ENCODE data around the gene IFNL2. TPM values are rescaled to one million over a fixed set of nuclear protein-coding genes. Genes with fewer than 3 reads are reported as not detected.
"Not testable (repeated sequence)": the region's sequence is repeated elsewhere in the genome, so short reads cannot be mapped to it uniquely, and the experiment has no call there.

IFNL2 gene
- total and polyA plus RNA-seq, 4 donors: not detected

DNA sequence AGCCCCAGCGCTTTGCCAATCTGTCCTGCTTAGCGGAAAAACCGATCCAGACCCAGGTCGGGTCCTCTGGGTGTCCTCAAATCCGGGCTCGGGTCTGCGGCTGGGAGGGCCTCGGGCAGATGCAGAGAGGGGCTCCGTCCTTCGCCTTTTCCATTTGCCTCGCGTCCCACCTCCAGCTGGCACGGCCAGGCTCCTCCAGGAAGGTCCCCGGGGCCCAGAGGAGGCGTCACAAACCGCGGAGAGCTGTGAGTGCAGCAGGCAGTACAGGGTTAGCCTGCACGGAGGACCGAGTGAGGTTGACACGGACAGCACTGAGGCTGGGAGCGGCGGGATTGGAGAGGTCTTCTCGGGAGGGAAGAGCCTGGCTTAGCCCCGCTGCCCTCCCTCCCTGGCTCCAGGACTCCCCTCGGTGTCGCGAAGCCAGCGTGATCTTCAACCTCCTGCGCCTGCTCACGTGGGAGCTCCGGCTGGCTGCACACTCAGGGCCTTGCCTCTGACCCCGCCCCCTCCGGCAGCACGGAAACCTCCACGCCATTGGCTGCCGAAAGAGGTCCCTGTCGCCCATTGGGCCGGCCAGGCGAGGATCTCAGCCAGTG lies 2.8 kb upstream of the IFNL2 start:
- H3K36me3 ChIP-seq (ENCODE audit: control insufficient read depth, insufficient read depth, low read length): no peaks in the 10 kb centered on the region
- 19% methylated on average over 39 of the region's 39 CpGs for WGBS (ENCODE audit: insufficient coverage)
- H3K27me3 ChIP-seq (ENCODE audit: control insufficient read depth, insufficient read depth, low read length): peaks cover 39% of the 10 kb centered on the region
- DNase-seq (ENCODE audit: low read depth in 4 of 6, low spot score in 6 of 6): peak in 1 of 6 donors; percentile 66
- H3K4me1 ChIP-seq (ENCODE audit: control insufficient read depth, insufficient read depth, low read length): peaks cover 18% of the 10 kb centered on the region
- no peaks in the 10 kb centered on the region for H3K9me3 ChIP-seq (ENCODE audit: control insufficient read depth, insufficient read depth, low read length)
- no peak overlapping the region for H3K27ac ChIP-seq (ENCODE audit: low read depth, low read length)
- no peak overlapping the region for H3K4me3 ChIP-seq (ENCODE audit: low read depth, low read length)

DNA sequence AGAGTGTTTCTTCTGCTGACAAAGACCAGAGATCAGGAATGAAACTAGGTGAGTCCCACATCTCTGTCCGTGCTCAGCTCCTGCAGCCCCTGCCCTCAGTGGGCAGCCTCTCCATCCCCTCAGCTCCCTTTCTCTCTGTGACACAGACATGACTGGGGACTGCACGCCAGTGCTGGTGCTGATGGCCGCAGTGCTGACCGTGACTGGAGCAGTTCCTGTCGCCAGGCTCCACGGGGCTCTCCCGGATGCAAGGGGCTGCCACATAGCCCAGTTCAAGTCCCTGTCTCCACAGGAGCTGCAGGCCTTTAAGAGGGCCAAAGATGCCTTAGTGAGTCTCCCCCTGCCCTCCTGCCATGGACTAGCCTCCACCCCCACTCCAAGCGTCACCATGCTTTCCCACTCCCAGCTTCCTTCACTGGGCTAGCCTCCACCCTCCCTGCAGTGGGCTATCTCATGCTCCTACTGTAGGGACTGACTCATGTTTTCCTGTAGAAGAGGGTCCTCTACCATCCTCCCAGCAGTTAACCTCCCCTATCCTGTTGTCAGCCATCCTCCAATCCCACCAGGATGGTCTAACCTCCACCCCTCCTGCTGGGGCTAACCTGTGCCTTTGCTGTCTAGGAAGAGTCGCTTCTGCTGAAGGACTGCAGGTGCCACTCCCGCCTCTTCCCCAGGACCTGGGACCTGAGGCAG lies 481 bp downstream of the IFNL2 start:
- 71% methylated on average over 5 of the region's 10 CpGs for WGBS (ENCODE audit: insufficient coverage)
- H3K4me3 ChIP-seq (ENCODE audit: low read depth, low read length); H3K36me3 ChIP-seq (ENCODE audit: control insufficient read depth, insufficient read depth, low read length); DNase-seq (ENCODE audit: low read depth in 4 of 6, low spot score in 6 of 6); H3K27ac ChIP-seq (ENCODE audit: low read depth, low read length); H3K9me3 ChIP-seq (ENCODE audit: control insufficient read depth, insufficient read depth, low read length): not testable (repeated sequence)
- Histone ChIP-seq H3K27me3 (ENCODE audit: control insufficient read depth, insufficient read depth, low read length) (peaks cover 20% of the 10 kb centered on the region), H3K4me1 (ENCODE audit: control insufficient read depth, insufficient read depth, low read length) (peaks cover 17% of the 10 kb centered on the region)

DNA sequence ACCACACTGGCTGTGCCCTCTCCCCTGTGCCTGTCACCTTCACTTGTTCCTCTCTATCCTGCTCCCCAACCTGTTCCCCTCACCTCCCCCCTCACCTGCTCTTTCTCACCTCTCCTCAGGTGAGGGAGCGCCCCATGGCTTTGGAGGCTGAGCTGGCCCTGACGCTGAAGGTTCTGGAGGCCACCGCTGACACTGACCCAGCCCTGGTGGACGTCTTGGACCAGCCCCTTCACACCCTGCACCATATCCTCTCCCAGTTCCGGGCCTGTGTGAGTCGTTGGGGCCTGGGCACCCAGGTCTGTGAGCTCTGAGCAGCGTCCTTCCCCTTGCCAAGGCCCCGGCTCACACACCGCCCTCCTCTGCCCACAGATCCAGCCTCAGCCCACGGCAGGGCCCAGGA lies 1.2 kb downstream of the IFNL2 start:
- H3K9me3 ChIP-seq (ENCODE audit: control insufficient read depth, insufficient read depth, low read length); H3K4me3 ChIP-seq (ENCODE audit: low read depth, low read length); DNase-seq (ENCODE audit: low read depth in 4 of 6, low spot score in 6 of 6); H3K27ac ChIP-seq (ENCODE audit: low read depth, low read length); H3K36me3 ChIP-seq (ENCODE audit: control insufficient read depth, insufficient read depth, low read length): not testable (repeated sequence)
- H3K27me3 ChIP-seq (ENCODE audit: control insufficient read depth, insufficient read depth, low read length): peaks cover 13% of the 10 kb centered on the region
- peaks cover 12% of the 10 kb centered on the region for H3K4me1 ChIP-seq (ENCODE audit: control insufficient read depth, insufficient read depth, low read length)
- 73% methylated on average over 5 of the region's 10 CpGs for WGBS (ENCODE audit: insufficient coverage)

DNA sequence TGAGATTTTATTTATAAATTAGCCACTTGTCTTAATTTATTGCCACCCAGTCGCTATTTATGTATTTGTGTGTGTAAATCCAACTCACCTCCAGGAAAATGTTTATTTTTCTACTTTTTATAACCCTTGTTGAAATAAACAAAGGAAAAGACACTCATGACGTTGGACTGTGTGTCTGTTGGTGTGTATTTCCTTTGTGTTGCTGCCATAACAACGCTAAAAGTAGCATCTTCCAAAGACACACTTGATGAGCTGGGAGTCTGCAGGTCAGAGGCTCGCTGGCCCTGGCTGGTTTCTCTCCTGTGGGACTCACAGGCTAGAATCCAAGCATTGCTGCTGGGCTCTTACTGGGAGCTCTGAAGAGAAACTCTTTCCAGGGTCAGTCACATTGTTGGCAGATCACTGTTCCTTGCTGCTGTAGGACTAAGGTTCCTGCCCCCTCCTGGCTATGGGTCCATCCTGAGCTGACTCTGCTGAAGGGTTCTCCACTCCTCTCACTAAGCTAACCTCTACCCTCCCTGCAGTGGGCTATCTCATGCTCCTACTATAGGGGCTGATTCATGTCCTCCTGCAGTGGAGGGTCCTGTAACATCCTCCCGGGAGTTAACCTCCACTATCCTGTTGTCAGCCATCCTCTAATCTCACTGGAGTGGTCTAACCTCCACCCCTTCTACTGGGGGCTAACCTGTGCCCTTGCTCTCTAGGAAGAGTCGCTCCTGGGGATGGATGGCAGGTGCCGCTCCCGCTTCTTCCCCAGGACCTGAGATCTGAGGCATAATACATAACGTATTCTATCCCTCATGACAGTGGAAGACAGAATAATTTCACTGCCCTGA lies 2.1 kb downstream of the IFNL2 start:
- Histone ChIP-seq H3K27me3 (ENCODE audit: control insufficient read depth, insufficient read depth, low read length) (peaks cover 5% of the 10 kb centered on the region), H3K9me3 (ENCODE audit: control insufficient read depth, insufficient read depth, low read length) (no peaks in the 10 kb centered on the region), H3K36me3 (ENCODE audit: control insufficient read depth, insufficient read depth, low read length) (no peaks in the 10 kb centered on the region), H3K27ac (ENCODE audit: low read depth, low read length) (no peak overlapping the region), H3K4me3 (ENCODE audit: low read depth, low read length) (no peak overlapping the region), H3K4me1 (ENCODE audit: control insufficient read depth, insufficient read depth, low read length) (peaks cover 4% of the 10 kb centered on the region)
- 79% methylated on average over 7 of the region's 9 CpGs for WGBS (ENCODE audit: insufficient coverage)
- no peak for DNase-seq (ENCODE audit: low read depth in 4 of 6, low spot score in 6 of 6)

GRCh38 chr19:39273859-39274258 lies 5.7 kb downstream of the IFNL2 start:
- H3K36me3 ChIP-seq (ENCODE audit: control insufficient read depth, insufficient read depth, low read length); H3K27me3 ChIP-seq (ENCODE audit: control insufficient read depth, insufficient read depth, low read length); H3K9me3 ChIP-seq (ENCODE audit: control insufficient read depth, insufficient read depth, low read length); H3K4me1 ChIP-seq (ENCODE audit: control insufficient read depth, insufficient read depth, low read length); H3K4me3 ChIP-seq (ENCODE audit: low read depth, low read length); H3K27ac ChIP-seq (ENCODE audit: low read depth, low read length); DNase-seq (ENCODE audit: low read depth in 4 of 6, low spot score in 6 of 6): not testable (repeated sequence)
- WGBS (ENCODE audit: insufficient coverage): 100% methylated on average over 1 of the region's 5 CpGs

- Histone ChIP-seq H3K36me3 (ENCODE audit: control insufficient read depth, insufficient read depth, low read length) (no peaks in the 10 kb centered on the region), H3K4me1 (ENCODE audit: control insufficient read depth, insufficient read depth, low read length) (no peaks in the 10 kb centered on the region), H3K9me3 (ENCODE audit: control insufficient read depth, insufficient read depth, low read length) (no peaks in the 10 kb centered on the region), H3K27ac (ENCODE audit: low read depth, low read length) (no peak overlapping the region), H3K27me3 (ENCODE audit: control insufficient read depth, insufficient read depth, low read length) (peaks cover 2% of the 10 kb centered on the region), H3K4me3 (ENCODE audit: low read depth, low read length) (no peak overlapping the region)
- no peak for DNase-seq (ENCODE audit: low read depth in 4 of 6, low spot score in 6 of 6)
- WGBS (ENCODE audit: insufficient coverage): 57% methylated on average over 5 of the region's 5 CpGs
Observed at GRCh38 chr19:39275578-39275977, 7.4 kb downstream of the IFNL2 start.

- Histone ChIP-seq H3K4me3 (ENCODE audit: low read depth, low read length) (no peak overlapping the region), H3K4me1 (ENCODE audit: control insufficient read depth, insufficient read depth, low read length) (no peaks in the 10 kb centered on the region), H3K27ac (ENCODE audit: low read depth, low read length) (no peak overlapping the region), H3K27me3 (ENCODE audit: control insufficient read depth, insufficient read depth, low read length) (peaks cover 2% of the 10 kb centered on the region), H3K36me3 (ENCODE audit: control insufficient read depth, insufficient read depth, low read length) (no peaks in the 10 kb centered on the region), H3K9me3 (ENCODE audit: control insufficient read depth, insufficient read depth, low read length) (no peaks in the 10 kb centered on the region)
- WGBS (ENCODE audit: insufficient coverage): 95% methylated on average over 2 of the region's 5 CpGs
- no peak for DNase-seq (ENCODE audit: low read depth in 4 of 6, low spot score in 6 of 6)
Observed at GRCh38 chr19:39276740-39277139, 8.5 kb downstream of the IFNL2 start.

DNA sequence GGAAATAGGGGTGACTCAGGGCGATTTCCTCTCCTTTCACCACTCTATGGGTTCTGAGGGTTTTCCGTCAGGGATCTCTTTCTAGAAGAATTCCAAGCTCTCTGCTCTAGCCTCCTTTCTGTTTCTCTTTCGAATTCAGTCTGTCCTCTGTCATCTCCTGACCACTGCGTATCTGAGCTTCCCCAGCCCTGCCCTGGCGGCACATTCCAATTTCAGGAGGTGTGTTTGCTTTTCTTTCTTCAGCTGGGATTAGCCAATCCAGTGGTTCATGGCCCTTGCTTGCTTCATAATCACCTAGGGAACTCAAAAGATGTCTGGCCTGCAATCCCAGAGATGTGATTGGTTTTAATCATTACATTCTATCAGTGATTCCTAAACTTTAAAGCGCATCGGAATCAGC lies 9.4 kb downstream of the IFNL2 start:
- 78% methylated on average over 7 of the region's 7 CpGs for WGBS (ENCODE audit: insufficient coverage)
- Histone ChIP-seq H3K27ac (ENCODE audit: low read depth, low read length) (no peak overlapping the region), H3K27me3 (ENCODE audit: control insufficient read depth, insufficient read depth, low read length) (peaks cover 2% of the 10 kb centered on the region), H3K4me1 (ENCODE audit: control insufficient read depth, insufficient read depth, low read length) (no peaks in the 10 kb centered on the region), H3K4me3 (ENCODE audit: low read depth, low read length) (no peak overlapping the region), H3K36me3 (ENCODE audit: control insufficient read depth, insufficient read depth, low read length) (no peaks in the 10 kb centered on the region), H3K9me3 (ENCODE audit: control insufficient read depth, insufficient read depth, low read length) (peaks cover 5% of the 10 kb centered on the region)
- no peak for DNase-seq (ENCODE audit: low read depth in 4 of 6, low spot score in 6 of 6)

- Histone ChIP-seq H3K4me3 (ENCODE audit: low read depth, low read length) (no peak overlapping the region), H3K9me3 (ENCODE audit: control insufficient read depth, insufficient read depth, low read length) (peaks cover 5% of the 10 kb centered on the region), H3K4me1 (ENCODE audit: control insufficient read depth, insufficient read depth, low read length) (no peaks in the 10 kb centered on the region), H3K36me3 (ENCODE audit: control insufficient read depth, insufficient read depth, low read length) (no peaks in the 10 kb centered on the region), H3K27me3 (ENCODE audit: control insufficient read depth, insufficient read depth, low read length) (peaks cover 2% of the 10 kb centered on the region), H3K27ac (ENCODE audit: low read depth, low read length) (no peak overlapping the region)
- WGBS (ENCODE audit: insufficient coverage): no CpG with 5 or more reads among the region's 1 CpG
- DNase-seq (ENCODE audit: low read depth in 4 of 6, low spot score in 6 of 6): no peak
Observed at GRCh38 chr19:39282021-39282420, 13.8 kb downstream of the IFNL2 start.
